ENCODE results near the gene SLC1A1.

Gene SLC1A1

GRCh38 chr9:4489919-4490704 lies at the start of gene SLC1A1:
Gene SLC1A1 (plus strand): TSS chr9:4490468. CDS start chr9:4490680, 212 bp downstream.
- peak; percentile 72 for DNase-seq (ENCODE audit: low spot score)
- Histone ChIP-seq H3K4me3 (ENCODE audit: severe bottlenecking) (peak within 1 kb of the TSS; percentile 50), H3K4me1 (ENCODE audit: insufficient read depth, poor library complexity, severe bottlenecking) (peaks cover 3% of the 10 kb centered on the region), H3K36me3 (ENCODE audit: low read depth) (no peaks in the 10 kb centered on the region), H3K27ac (ENCODE audit: poor library complexity, severe bottlenecking) (no peak within 1 kb of the TSS), H3K9me3 (ENCODE audit: severe bottlenecking) (no peaks in the 10 kb centered on the region), H3K27me3 (ENCODE audit: insufficient read depth, poor library complexity, severe bottlenecking) (no peaks in the 10 kb centered on the region)
- no peak for TF ChIP-seq CTCF (IDR thresholded peaks at IDR 0.05; ENCODE audit: poor library complexity, severe bottlenecking)
- peak; percentile 84 for ATAC-seq (ENCODE audit: low read depth)

GRCh38 chr9:4442806-4443205 lies 47.5 kb upstream of the SLC1A1 start:
- Histone ChIP-seq H3K36me3 (ENCODE audit: low read depth) (no peaks in the 10 kb centered on the region), H3K27me3 (ENCODE audit: insufficient read depth, poor library complexity, severe bottlenecking) (no peaks in the 10 kb centered on the region), H3K9me3 (ENCODE audit: severe bottlenecking) (no peaks in the 10 kb centered on the region), H3K27ac (ENCODE audit: poor library complexity, severe bottlenecking) (no peak overlapping the region), H3K4me3 (ENCODE audit: severe bottlenecking) (no peak overlapping the region), H3K4me1 (ENCODE audit: insufficient read depth, poor library complexity, severe bottlenecking) (no peaks in the 10 kb centered on the region)
- ATAC-seq (ENCODE audit: low read depth): no peak
- TF ChIP-seq CTCF (IDR thresholded peaks at IDR 0.05; ENCODE audit: poor library complexity, severe bottlenecking): no peak
- no peak for DNase-seq (ENCODE audit: low spot score)

- no peak overlapping the region for H3K4me3 ChIP-seq (ENCODE audit: severe bottlenecking)
- H3K9me3 ChIP-seq (ENCODE audit: severe bottlenecking): no peaks in the 10 kb centered on the region
- H3K36me3 ChIP-seq (ENCODE audit: low read depth): no peaks in the 10 kb centered on the region
- ATAC-seq (ENCODE audit: low read depth) (no peak), DNase-seq (ENCODE audit: low spot score) (no peak)
- H3K27ac ChIP-seq (ENCODE audit: poor library complexity, severe bottlenecking): no peak overlapping the region
- no peak for TF ChIP-seq CTCF (IDR thresholded peaks at IDR 0.05; ENCODE audit: poor library complexity, severe bottlenecking)
- H3K4me1 ChIP-seq (ENCODE audit: insufficient read depth, poor library complexity, severe bottlenecking): no peaks in the 10 kb centered on the region
- no peaks in the 10 kb centered on the region for H3K27me3 ChIP-seq (ENCODE audit: insufficient read depth, poor library complexity, severe bottlenecking)
Measured at GRCh38 chr9:4443439-4443838, 46.8 kb upstream of the SLC1A1 start.

GRCh38 chr9:4461437-4461836 lies 28.8 kb upstream of the SLC1A1 start:
- ATAC-seq (ENCODE audit: low read depth) (no peak), DNase-seq (ENCODE audit: low spot score) (no peak)
- Histone ChIP-seq H3K4me1 (ENCODE audit: insufficient read depth, poor library complexity, severe bottlenecking) (no peaks in the 10 kb centered on the region), H3K27me3 (ENCODE audit: insufficient read depth, poor library complexity, severe bottlenecking) (no peaks in the 10 kb centered on the region), H3K36me3 (ENCODE audit: low read depth) (no peaks in the 10 kb centered on the region), H3K4me3 (ENCODE audit: severe bottlenecking) (no peak overlapping the region), H3K9me3 (ENCODE audit: severe bottlenecking) (no peaks in the 10 kb centered on the region), H3K27ac (ENCODE audit: poor library complexity, severe bottlenecking) (no peak overlapping the region)
- no peak for TF ChIP-seq CTCF (IDR thresholded peaks at IDR 0.05; ENCODE audit: poor library complexity, severe bottlenecking)

- no peak for TF ChIP-seq CTCF (IDR thresholded peaks at IDR 0.05; ENCODE audit: poor library complexity, severe bottlenecking)
- ATAC-seq (ENCODE audit: low read depth) (no peak), DNase-seq (ENCODE audit: low spot score) (no peak)
- Histone ChIP-seq H3K4me1 (ENCODE audit: insufficient read depth, poor library complexity, severe bottlenecking) (no peaks in the 10 kb centered on the region), H3K36me3 (ENCODE audit: low read depth) (no peaks in the 10 kb centered on the region), H3K27me3 (ENCODE audit: insufficient read depth, poor library complexity, severe bottlenecking) (no peaks in the 10 kb centered on the region), H3K27ac (ENCODE audit: poor library complexity, severe bottlenecking) (no peak overlapping the region), H3K9me3 (ENCODE audit: severe bottlenecking) (no peaks in the 10 kb centered on the region), H3K4me3 (ENCODE audit: severe bottlenecking) (no peak overlapping the region)
Measured at GRCh38 chr9:4463824-4464223, 26.4 kb upstream of the SLC1A1 start.
